Activated CD4-positive, alpha-beta T cell treated with anti-CD3 and anti-CD28 coated beads, Interleukin-2, amount 50 U/mL, for 16 hours (primary cell): ENCODE data around the gene IRS2.
"Not testable (repeated sequence)": the region's sequence is repeated elsewhere in the genome, so short reads cannot be mapped to it uniquely, and the experiment has no call there.

Experiments
- DNase-seq: peaks from one replicate; pipeline ENCODE4 v3.0.0-alpha.2; 2020

The IRS2 gene

DNA sequence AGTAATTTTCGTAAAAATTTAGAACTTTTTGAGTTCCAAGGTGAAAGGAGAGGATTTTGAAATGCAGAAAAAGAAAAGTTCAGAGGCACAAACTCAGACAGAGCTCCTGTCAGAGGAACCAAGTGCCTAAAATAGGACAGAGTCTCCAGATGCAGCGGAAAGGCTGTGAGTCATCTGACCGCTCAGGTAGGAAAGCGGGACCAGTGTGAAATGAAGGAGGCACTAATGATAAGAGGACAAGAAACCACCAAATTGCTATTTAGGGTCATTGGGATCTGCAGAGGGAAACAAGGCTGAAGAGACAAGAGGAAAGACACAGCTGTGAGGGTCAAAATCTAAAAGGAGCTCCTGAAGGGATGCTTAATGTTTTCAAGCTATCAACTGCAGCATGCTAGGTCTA is 34.9 kb downstream of the IRS2 start:
- DNase-seq: no peak

DNA sequence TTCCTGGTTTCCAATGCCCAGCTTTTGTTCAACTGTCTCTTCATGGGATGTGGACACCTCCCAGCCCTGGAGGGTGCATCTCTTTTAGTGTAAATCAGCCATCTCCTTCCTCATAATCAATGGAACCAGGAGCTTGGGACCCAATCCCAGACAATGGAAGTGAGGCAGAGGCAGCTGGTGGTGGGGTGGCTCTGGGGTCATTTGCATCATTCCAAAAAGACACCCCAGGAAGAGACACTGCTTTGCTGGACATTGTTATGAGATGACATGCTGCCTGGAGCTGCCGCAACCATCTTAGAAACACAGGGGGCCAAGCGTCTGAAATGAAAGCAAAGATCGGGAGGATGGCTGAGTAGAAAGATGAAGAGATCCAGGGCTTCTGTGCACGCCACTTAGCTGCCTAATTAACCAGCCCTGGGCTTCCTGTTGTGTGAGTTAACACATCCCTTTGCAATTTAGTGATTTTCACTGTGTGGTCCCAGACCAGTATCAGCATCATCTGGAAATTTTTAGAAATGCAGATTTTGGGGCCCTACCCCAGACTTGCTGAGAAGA is 36.1 kb downstream of the IRS2 start:
- no peak for DNase-seq

DNA sequence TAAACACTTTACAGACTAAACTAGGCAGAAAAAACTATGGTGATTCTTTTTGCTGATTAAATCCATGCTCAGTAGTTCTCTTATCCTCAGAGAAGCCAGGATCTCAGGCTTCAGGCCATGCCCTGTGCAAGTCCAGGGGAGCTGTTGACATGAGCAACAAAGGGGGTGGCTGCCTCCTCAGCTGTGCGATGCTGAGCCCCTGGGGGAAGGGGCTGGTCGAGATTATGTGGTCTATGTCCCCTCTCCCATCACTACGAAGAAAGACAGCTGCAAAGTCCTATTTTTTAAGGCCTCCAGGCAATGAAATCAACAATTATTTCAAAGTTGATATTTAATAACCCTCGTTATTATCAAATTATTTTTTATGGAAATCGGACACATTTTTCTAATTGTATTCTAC is 37.0 kb downstream of the IRS2 start:
- no peak for DNase-seq

DNA sequence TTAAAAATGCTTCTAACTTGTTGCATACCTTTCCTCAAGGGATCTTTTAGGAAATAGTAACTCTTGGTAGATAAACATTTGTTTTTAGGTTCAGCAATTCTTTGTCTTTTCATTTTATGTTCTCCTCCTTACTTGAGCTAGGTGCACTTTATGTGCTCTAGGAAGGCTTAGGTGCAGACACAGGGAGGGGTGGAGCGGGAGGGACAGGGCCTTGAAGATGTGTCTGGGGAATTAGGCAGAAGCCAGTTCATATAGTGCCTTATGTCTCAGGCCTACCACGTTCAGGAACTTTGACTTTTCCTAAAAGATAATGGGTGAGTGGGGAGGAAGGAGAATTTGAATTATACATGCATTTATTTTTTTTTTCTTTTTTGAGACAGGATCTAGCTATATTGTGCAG is 37.7 kb downstream of the IRS2 start:
- DNase-seq: no peak

DNA sequence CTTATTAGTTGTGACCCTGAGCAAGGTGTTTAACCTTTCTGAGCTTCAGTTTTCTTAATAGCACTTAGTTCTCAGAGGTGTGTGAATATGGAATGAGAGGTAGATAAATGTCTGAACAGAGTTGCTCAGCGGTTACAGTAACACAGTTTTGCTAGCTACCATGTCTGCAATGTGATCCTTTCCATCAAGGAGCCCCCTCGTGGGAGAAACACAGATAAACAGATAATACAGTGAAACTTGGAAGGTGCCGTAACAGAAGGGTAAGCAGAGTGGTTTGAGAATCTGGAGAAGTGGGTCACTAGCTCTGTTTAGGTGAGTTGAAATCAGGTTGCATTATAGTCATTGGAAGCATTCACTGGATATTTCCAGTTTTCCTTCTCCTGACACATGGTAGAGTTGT is 38.9 kb downstream of the IRS2 start:
- DNase-seq: no peak

DNA sequence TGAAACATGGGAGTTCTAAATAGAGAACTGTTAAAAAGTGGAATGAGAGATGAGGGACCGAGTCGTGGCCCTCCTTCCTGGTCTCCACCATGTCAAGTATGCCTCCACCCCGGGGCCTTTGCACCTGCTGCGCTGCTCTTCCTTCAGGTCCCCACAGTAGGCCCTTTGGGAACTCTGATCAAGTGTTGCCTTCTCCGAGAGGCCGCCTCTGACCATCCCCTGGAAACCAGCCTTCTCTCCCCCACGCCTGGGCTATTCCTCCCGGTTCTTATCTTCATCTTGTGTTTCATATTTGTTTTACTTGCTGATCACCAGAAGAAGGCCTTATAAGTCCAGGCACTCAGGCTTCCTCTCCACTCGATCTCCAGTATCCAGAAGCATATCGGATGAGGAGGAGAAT is 40.0 kb downstream of the IRS2 start:
- no peak for DNase-seq

DNA sequence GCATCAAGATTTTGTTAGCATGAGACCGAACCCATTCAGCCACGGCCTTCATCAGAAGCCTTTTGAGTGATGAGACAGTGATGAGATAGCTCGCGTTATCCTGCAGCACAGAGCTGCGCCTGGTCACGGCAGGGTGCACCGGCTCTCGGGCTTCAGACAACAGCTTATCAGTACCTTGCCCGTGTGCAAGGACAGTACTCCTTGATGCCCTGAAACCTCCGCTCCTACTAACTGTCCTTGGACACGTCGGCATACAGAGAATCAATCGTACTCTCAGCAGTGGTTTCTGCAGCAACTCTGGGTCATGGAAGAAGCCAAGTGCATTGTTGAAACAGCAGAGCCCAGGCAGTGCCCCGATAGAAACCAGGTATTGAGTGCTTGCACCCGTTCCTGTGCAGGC is 40.7 kb downstream of the IRS2 start:
- no peak for DNase-seq

DNA sequence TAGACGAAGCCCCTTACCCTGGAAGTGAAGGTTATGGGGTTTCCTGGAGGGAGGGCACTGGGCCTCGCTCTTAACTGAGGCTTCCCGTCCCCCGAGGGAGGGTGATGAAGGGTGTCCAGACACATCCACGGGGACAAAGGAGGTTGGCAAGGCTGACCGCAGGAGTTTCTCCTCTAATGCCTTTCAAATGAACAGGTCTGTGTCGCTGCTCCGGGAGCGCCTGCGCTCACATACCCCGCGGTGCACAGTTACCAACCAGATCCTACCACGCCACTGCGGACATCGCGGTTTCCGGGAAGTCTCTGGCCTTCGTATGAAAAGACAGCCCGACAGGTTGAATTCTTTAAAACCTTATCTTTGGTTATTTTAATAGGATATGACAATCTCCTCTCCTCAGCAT is 41.3 kb downstream of the IRS2 start:
- no peak for DNase-seq

DNA sequence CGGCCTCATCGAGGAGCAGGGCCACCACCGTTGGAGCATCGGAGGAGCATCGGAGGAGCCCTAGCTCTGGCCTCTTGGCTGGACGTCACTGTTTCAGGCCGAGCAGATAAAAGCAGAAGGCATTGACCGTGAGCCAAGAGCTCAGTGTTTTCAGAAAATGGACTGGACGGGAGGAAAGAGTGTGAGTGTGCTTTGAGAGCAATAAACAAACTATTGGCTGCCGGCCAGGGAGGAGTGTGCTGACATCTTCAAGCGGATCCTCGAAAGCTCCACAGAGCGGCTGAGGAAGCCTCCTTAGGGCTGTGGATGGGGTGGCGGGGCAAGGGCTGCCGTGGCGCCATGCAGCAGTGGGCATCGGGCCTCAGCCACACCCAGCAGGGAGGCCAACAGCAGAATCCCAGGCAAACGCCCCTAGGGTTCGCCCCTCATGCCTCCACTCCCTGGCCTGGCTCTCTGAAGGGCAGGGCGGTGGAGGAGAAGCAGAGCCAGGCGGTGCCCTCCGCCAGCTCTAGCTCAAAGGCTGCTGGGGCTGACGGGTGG is 41.8 kb downstream of the IRS2 start:
- DNase-seq: no peak

DNA sequence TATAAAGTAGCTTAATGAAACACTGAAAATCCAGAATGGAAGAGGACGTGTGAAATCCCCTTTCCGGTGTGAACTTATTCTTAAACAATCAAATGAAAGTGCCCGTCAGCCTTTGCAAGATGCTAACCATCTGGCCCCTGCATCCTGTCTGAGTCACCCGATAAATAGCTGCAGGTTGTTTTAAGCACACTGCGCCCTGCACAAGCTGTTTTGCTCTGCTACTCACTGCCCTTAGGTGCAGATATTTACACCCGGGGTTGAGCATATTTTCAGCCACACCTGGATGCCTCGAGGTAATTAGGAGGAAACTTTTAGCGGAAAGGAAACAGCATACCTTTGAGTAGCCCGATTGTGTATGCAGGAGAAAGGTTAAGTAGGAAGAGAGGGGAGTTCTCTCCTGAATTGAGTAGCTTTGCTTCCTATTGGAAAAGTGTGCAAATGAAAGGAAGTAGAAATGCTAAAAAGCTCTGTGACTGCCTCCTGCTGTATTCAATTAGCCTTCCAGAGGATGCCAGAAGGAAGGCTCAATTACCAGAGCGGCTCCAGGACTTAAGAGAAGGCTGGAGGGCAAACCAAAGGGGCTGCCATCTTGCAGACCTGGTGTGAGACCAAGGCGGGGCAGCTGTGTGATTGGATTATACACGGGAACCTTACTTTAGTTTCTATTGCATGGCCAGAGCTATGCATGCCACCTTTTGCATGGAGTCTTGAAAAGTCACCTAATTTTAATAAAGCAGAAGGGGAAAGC is 42.5 kb downstream of the IRS2 start:
- DNase-seq: peak; percentile 43

DNA sequence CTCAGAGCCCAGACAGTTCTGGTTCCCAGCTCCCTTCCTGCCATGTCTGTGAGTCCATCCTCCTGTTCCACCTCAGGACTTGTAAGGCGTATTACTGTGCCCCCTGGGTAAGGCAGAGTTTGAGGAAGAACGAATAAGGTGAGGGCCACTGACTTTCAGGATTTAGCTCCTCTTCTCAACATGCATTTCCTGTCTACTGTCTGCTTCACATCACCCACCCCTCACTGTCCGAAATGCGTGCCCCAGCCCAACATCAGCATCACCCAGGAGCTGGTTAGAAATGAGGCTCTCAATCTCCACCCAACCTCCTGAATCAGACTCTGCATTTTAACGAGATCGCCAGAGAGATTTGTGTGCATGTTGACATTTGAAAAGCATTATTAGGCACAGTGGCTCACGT is 44.4 kb downstream of the IRS2 start:
- no peak for DNase-seq

DNA sequence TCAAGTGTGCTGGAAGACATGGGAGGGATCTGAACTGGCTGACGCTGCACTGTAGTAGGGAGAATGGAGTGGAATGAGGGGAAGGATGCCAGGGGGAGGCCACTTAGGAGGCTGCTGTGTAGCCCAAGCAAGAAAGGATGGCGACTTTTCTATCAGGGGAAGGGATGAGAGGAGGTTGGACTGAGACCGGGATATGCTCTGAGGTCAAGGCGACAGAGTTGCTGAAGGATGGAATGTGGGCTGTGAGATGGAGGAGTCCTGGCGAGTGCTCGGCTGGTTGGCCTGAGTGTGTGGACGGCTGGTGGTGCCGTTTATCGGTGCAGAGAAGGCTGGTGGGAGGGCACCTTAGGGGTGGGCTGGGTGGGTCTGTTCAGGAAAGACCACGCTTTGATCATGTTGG is 45.7 kb downstream of the IRS2 start:
- no peak for DNase-seq

DNA sequence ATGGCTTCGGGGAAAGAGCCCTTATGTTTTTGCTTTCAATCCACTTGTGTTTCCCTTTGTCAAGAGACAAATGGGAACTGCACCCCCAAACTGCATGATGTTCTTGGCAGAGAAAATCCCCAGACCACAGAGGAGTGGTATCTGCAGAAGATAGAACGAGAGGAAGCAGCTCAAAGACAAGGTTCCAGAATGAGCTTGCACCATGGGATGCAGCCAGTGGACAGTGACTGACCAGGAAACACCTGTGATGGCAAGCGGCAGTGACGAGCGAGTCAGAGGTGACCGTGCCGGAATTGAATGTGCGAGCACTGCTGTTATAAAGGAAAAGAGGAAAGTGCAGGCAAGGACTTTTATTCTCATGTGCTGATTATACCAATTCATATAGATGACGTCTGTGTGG is 46.3 kb downstream of the IRS2 start:
- no peak for DNase-seq

DNA sequence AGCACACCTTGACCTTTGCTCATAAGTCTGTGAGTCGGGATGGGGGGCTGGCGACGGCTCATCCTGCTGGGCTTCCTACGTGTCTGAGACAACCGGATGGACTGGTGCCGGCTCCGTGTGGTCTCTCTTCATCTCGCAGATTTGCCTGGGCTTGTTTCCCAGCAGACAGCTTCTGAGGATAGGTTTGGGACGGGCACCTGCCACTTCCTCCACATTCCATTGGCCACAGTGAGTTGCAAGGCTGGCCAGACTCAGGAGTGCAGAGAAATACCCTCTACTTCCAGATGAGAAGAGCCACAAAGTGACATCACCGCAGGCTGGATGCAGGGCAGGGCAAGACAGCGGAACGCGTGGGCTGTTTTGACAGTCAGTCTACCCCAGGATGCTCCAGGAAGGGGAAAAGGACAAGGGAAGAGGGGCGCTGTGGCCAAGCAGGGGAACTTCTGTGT is 48.1 kb downstream of the IRS2 start:
- DNase-seq: no peak

DNA sequence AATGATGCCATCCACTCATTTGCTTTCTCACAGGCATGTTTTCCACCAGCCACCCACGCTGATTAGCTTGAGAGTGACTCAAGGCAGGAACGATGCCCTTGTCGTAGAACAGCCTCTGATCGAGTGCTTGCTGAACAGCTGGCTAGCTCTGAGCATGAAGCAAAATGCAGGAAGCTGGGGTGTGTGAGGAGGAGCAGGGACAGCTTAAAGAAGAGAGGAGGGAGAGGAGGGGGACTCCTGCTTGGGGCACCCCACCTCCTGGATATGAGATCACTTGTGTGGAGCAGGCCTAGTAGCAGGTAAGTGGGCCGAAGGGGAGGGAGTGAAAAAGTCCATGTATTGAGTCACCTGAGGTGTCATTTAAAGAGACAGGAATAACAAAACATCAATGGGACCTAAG is 48.8 kb downstream of the IRS2 start:
- DNase-seq: no peak

DNA sequence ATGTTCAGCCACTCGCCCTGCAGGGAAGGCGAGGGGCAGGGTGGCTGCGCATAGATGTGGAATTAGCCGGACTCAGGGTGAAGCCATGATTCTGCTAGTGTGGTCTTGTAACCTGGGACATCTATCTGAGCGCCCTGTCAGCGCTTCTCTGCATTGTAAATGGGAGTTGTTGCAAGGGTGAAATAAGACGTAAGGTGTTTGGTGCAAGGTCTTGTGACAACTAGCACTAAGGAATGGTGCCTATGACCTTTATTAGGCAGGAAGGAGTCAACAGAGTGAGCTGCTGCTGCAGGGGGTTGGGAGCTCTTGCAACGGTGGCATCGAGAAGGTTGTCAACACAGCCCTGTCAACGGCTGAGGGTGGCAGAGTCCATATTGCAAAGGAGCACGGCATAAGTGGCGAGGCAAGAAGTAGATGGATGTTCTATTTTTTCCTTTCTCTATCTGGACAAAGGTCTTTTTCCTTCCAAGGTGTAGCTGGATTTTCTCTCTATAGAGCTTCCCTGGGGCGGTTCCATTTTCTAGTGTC is 49.3 kb downstream of the IRS2 start:
- DNase-seq: no peak

DNA sequence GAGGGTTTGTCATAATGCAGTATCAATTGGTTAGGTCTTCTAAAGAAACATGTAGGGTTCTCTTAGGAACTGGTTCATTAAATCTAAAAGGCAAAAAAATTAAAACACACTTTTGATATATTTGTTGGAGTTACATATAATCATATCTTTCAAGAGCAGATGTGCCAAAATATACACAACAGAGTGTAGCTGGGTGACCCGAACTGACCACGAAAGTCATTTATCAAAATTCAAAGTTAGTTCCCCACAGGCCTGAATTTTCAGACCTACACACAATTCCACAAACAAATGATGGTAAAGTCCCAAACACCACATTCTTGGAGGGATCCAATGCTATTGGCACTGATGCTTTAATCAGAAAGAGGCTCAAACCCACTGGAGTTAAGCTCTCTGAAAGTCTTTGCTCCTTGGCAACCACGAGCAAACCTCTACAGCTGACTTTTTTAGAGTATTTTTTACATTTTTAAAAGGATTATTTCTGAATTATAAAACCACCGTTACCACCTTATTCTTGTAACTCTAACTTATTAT is 50.9 kb downstream of the IRS2 start:
- no peak for DNase-seq

DNA sequence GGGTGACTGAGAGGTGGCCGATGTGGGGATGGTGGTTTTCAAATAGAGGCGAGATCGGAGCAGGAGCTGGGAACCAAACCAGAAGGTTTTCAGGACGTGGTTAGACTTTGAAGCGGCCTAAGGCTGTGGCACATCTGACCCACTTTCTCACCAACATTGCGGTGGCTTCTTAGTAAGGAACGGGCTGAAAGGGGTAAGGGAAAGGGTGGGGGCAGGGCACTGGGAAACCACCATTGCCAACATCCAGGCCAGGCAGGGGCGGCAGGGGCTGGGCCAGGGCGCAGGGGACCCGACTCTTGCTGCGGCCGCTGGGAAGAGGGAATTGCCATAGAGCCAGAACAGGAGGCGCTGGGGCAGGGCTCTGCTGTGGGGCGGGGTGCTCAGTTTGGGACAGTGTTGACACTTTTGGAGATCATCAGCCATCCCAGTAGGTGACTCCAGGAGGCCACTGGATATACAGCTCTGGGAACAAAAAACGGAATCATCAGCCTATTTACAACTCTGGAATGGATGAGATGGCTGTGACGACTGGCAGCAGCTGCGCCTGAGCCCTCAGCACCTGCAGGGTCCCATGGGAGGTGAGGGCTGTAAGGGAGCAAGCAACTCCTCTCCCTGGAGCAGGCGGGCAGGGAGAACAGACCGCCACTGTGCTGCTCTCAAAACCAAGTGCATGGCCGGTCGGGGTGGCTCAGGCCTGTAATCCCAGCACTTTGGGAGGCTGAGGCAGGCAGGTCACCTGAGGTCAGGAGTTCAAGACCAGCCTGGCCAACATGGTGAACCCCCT is 52.2 kb downstream of the IRS2 start:
- DNase-seq: no peak

DNA sequence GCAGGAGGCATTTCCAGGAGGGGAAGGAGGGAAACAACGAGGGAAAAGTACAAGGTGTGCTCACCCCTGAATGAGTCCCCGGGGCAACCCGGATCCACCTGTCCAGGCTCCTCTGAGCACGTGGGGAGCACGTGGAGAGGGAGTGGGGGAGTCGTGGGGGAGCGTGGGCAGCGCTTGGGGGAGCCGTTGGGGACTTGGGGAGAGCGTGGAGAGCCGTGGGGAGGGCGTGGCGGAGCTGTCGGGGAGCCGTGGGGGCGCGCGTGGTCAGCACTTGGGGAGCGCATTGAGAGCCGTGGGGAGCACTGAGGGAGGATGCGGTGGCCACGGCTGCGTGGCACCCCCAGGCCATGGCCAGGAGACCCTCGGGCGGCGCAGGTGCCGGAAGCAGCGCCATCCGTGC is 52.8 kb downstream of the IRS2 start:
- DNase-seq: no peak

DNA sequence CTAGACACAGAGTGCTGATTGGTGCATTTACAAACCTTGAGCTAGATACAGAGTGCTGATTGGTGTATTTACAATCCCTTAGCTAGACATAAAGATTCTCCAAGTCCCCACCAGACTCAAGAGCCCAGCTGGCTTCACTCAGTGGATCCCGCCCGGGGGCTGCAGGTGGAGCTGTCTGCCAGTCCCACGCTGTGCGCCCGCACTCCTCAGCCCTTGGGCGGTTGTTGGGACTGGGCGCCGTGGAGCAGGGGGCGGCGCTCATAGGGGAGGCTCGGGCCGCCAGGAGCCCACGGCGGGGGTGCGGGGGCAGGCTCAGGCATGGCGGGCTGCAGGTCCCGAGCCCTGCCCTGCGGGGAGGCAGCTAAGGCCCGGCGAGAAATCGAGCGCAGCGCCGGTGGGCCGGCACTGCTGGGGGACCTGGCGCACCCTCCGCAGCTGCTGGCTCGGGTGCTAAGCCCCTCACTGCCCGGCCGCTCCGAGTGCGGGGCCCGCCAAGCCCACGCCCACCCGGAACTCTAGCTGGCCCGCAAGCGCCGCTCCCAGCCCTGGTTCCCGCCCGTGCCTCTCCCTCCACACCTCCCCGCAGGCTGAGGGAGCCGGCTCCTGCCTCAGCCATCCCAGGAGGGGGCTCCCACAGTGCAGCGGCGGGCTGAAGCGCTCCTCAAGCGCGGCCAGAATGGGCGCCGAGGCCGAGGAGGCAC is 53.8 kb downstream of the IRS2 start:
- not testable (repeated sequence) for DNase-seq

DNA sequence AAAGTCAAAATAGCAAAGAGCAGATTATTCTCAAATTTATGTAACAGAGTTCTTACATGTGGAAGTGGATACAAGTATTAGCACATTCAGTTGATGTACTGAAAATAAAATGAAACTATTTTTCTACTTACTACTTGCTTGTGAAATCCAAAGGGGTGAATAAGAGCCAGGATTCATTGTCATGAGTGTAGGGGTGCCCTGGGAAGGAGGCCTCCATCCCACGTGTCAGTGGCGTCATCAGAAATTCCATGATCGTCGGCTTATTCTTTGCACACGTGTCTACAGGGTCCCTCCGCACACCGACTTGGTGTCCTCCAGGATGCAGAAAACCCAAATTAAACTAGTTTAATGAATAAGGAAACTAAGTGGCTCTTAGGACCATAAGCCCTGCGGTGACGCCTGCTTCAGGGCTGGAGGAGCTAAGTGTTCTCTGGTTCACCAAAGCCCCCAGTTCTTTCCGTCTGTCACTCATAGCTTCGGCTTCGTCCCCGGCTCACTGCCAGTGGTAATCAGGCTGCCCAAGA is 55.5 kb downstream of the IRS2 start:
- DNase-seq: no peak
